Measurements from ENCODE around the gene MSX2. TPM values are rescaled to one million over a fixed set of nuclear protein-coding genes. Genes with fewer than 3 reads are reported as not detected.

MSX2 gene
- total RNA-seq, 1 donor from 2014 or later = not detected

DNA sequence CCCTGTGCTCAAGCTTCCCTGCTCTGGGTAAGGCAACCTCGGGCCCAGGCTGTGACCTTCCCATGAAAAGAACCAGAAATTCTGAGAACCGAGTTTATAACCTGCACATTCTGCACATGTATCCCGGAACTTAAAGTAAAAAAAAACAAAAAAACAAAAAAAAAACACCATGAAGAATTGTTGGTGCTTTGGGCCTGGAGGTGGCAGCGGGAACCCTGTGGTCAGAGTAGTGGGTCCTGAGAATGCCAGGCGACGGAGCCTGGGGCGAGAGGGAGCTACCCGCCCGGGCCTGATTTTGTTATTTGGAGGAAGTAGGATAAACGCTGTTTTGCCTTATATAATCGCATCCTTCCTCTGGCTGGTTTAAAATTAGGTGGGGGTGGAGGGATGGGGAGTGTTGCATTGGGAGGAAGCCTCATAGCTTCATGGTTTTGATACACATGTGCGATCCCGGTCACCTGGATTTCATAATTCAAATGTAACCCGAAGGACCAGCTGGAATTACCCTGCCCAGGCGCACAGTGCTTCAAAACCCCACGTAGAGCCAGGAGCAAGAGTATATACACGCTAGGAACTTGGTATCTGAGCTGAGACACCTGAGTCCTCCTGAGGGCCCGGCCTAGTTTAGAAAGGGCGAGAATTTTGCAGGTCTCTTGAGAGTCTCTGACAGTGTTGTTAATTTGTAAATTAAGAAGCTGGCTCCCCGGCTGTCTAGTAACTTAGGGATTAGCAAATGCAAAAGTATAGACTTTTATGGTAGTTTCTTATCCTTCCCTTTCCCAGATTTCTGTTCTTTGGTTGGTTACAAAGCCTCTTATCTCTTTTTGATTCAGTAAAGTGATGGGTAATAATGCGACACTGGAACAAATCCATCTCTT, 2.8 kb downstream of the MSX2 start:
- H3K36me3 ChIP-seq = no peaks in the 10 kb centered on the region
- H3K9me3 ChIP-seq = no peaks in the 10 kb centered on the region
- no peak for DNase-seq (ENCODE audit: low spot score in 2 of 2)
- H3K27ac ChIP-seq = no peak overlapping the region
- TF ChIP-seq, protein P1, sequence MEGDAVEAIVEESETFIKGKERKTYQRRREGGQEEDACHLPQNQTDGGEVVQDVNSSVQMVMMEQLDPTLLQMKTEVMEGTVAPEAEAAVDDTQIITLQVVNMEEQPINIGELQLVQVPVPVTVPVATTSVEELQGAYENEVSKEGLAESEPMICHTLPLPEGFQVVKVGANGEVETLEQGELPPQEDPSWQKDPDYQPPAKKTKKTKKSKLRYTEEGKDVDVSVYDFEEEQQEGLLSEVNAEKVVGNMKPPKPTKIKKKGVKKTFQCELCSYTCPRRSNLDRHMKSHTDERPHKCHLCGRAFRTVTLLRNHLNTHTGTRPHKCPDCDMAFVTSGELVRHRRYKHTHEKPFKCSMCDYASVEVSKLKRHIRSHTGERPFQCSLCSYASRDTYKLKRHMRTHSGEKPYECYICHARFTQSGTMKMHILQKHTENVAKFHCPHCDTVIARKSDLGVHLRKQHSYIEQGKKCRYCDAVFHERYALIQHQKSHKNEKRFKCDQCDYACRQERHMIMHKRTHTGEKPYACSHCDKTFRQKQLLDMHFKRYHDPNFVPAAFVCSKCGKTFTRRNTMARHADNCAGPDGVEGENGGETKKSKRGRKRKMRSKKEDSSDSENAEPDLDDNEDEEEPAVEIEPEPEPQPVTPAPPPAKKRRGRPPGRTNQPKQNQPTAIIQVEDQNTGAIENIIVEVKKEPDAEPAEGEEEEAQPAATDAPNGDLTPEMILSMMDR (IDR thresholded peaks at IDR 0.05) = no peak
- peaks cover 9% of the 10 kb centered on the region for H3K27me3 ChIP-seq
- no peak overlapping the region for H3K4me3 ChIP-seq
- no peaks in the 10 kb centered on the region for H3K4me1 ChIP-seq
- intact Hi-C loops (cut with DNase I) = loop anchor here (10.0 kb wide), 2 partner anchors 192 to 382 kb away; no protein-coding TSS in a partner anchor

DNA sequence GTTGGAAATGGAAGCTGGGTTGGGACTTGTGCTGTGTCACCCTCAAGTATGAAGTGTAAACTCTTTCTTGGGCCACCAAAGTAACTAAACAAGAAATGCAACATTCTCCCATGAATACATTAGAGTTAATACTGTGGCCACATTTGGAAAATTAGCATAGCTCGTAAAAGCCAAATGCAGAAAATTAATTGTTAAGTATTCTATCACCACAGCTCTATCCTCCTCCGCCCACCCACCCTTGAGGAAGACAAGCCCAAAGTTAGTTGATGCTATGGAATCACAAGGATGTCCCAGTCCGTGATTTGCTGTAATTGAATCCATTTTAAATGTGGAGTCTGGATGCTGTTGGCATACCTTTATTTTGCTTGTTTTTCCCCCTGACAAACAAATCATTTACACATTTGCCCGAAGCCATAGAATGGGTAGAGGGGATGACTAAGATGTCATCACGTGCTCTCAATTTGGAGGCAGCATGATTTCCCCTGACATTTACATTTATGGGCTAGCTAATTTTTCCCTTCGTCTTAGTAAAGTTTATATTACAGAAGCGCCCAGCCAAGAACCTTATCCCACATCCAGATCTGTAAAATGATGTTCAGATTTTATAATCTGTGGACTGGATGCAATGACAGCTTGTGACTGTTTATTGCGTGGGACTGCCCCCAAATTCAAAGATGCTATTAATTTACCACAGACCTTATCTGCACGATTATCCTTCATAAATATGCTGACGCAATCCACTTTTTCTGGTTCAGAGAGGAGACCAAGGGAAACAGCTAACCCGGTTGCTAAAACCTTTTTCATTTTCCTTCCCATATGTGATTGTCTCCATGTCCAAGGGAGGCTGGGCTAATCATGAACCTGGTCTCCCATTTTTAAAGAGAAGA, 3.7 kb downstream of the MSX2 start:
- H3K36me3 ChIP-seq = no peaks in the 10 kb centered on the region
- no peak for DNase-seq (ENCODE audit: low spot score in 2 of 2)
- H3K4me1 ChIP-seq = no peaks in the 10 kb centered on the region
- intact Hi-C loops (cut with DNase I) = loop anchor here (10.0 kb wide), 2 partner anchors 193 to 383 kb away; no protein-coding TSS in a partner anchor
- no peak overlapping the region for H3K27ac ChIP-seq
- H3K9me3 ChIP-seq = no peaks in the 10 kb centered on the region
- TF ChIP-seq, protein P1 (IDR thresholded peaks at IDR 0.05) = no peak
- H3K4me3 ChIP-seq = no peak overlapping the region
- peaks cover 13% of the 10 kb centered on the region for H3K27me3 ChIP-seq

- Histone ChIP-seq H3K4me3 (no peak overlapping the region), H3K9me3 (no peaks in the 10 kb centered on the region), H3K36me3 (no peaks in the 10 kb centered on the region), H3K27ac (no peak overlapping the region), H3K27me3 (peaks cover 16% of the 10 kb centered on the region), H3K4me1 (no peaks in the 10 kb centered on the region)
- TF ChIP-seq, protein P1 (IDR thresholded peaks at IDR 0.05) = no peak
- intact Hi-C loops (cut with DNase I) = loop anchor here (10.0 kb wide), 2 partner anchors 194 to 384 kb away; no protein-coding TSS in a partner anchor
- no peak for DNase-seq (ENCODE audit: low spot score in 2 of 2)
These were observed 4.8 kb downstream of the MSX2 start for GRCh38 chr5:174729075-174729680.

DNA sequence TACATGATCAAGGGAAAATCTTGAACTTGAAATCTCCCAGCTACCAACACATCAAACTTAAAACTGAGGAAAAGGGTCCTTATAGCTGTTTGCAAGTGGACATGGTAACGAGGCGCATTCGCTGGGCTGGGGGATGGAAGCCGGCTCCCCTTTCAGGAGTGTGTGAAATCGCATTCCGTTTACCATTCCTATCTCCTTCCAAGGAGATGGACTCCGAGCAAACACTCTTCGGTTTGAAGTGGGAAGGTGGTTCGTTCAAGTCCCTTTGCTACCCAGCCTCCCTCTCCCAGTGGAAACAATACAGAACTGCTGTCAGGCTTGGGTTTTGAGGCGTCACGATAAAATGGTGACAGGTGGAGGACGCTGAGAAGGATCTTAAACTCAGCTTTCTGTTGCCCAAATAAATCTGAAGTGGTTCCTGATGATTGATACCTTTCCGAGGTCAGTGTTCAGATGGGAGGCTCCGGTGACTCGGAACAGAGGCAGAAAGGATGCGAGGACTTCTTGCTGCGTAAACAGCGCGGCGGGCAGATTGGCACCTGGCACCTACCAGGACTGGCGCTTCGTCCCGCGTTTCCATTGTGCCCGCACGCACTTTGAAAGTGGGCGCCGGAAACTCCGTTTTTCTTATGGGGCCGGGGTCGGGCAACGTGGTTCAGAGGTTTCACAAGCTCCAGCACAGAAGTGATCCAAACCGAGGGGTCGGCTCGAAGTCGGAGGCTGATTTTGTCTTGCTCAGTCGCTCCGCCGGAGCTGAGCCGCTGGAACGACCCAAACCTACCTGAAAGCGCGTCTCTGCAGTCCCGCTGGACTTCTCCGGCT, 7.0 kb downstream of the MSX2 start:
- Histone ChIP-seq H3K36me3 (no peaks in the 10 kb centered on the region), H3K9me3 (no peaks in the 10 kb centered on the region), H3K4me3 (no peak overlapping the region), H3K4me1 (no peaks in the 10 kb centered on the region), H3K27ac (no peak overlapping the region), H3K27me3 (peaks cover 9% of the 10 kb centered on the region)
- DNase-seq (ENCODE audit: low spot score in 2 of 2) = no peak
- TF ChIP-seq, protein P1 (IDR thresholded peaks at IDR 0.05) = no peak
- intact Hi-C loops (cut with DNase I) = no loop called here
